OCI-LY7 (cell line): ENCODE results near the gene CCDC51. TPM values are rescaled to one million over a fixed set of nuclear protein-coding genes. Genes with fewer than 3 reads are reported as not detected.

ENCODE experiments used
- BruUV-seq: library from RNA; stranded (reverse); fragments of 400-500 nt; replicated peaks from 2 replicates; lab custom pipeline; 2021; lab: Mats Ljungman, UMichigan
- CTCF ChIA-PET: fragments of 300-600 bp; sonication (Branson Sonifier 250); formaldehyde crosslinking; loops from one replicate; lab custom pipeline; 2022; ENCODE audit warnings: antibody characterized with exemption; ENCODE audit not compliant: unreplicated experiment; lab: Charles Lee
- POLR2A ChIA-PET: fragments of 300-600 bp; sonication (Branson Sonifier 250); formaldehyde crosslinking; loops from one replicate; lab custom pipeline; 2022; ENCODE audit warnings: antibody characterized with exemption; lab: Charles Lee
- DNase-seq: peaks from one replicate; pipeline ENCODE4 v3.0.0-alpha.2; 2015; ENCODE audit warnings: low spot score
- H2AFZ ChIP-seq: fragments of 200-600 bp; sonication (generic), shearing (Covaris generic); 2 replicates; pipeline ENCODE4 v1.6.1; 2014; ENCODE audit warnings: mild to moderate bottlenecking, antibody characterized with exemption, low read length, moderate library complexity
- H3K27ac ChIP-seq: fragments of 200-600 bp; sonication (generic); 2 replicates; pipeline ENCODE4 v1.5.1; 2014; ENCODE audit warnings: mixed run types, low read depth, mild to moderate bottlenecking, moderate library complexity, low read length, inconsistent platforms; ENCODE audit not compliant: poor library complexity, severe bottlenecking
- H3K36me3 ChIP-seq: fragments of 200-600 bp; sonication (generic); 2 replicates; pipeline ENCODE4 v1.6.1; 2014; ENCODE audit warnings: mild to moderate bottlenecking, antibody characterized with exemption, low read length, moderate library complexity, mixed read lengths; ENCODE audit not compliant: insufficient read depth
- H3K4me1 ChIP-seq: fragments of 200-600 bp; sonication (generic); 2 replicates; pipeline ENCODE4 v1.5.1; 2014; ENCODE audit warnings: mild to moderate bottlenecking, low read length; ENCODE audit not compliant: insufficient read depth, poor library complexity, severe bottlenecking
- H3K4me2 ChIP-seq: fragments of 200-600 bp; sonication (generic); 2 replicates; pipeline ENCODE4 v1.6.1; 2014; ENCODE audit warnings: mild to moderate bottlenecking, low read length
- H3K4me3 ChIP-seq: fragments of 200-600 bp; sonication (generic); 2 replicates; pipeline ENCODE4 v1.5.1; 2014; ENCODE audit warnings: mild to moderate bottlenecking, low read depth, low read length; ENCODE audit not compliant: poor library complexity, severe bottlenecking
- H3K79me2 ChIP-seq: fragments of 200-600 bp; sonication (generic); 2 replicates; pipeline ENCODE4 v1.6.1; 2016; ENCODE audit warnings: low read depth, mild to moderate bottlenecking, low read length, moderate library complexity, mixed read lengths; ENCODE audit not compliant: insufficient read depth
- H3K9me2 ChIP-seq: fragments of 200-600 bp; sonication (generic); 2 replicates; pipeline ENCODE4 v1.6.1; 2016; ENCODE audit warnings: mild to moderate bottlenecking, low read length, mixed read lengths; ENCODE audit not compliant: insufficient read depth
- H3K9me3 ChIP-seq: fragments of 200-600 bp; sonication (generic); 2 replicates; pipeline ENCODE4 v1.6.1; 2014; ENCODE audit warnings: mild to moderate bottlenecking, mixed run types, low read length, mixed read lengths
- H4K20me1 ChIP-seq: fragments of 200-600 bp; sonication (generic); 2 replicates; pipeline ENCODE4 v1.6.1; 2014; ENCODE audit warnings: mild to moderate bottlenecking, antibody characterized with exemption, low read length, moderate library complexity, mixed read lengths; ENCODE audit not compliant: insufficient read depth
- CTCF ChIP-seq: fragments of 200-600 bp; sonication (generic); conservative IDR thresholded peaks from 2 replicates; pipeline ENCODE4 v1.5.1; 2014; ENCODE audit warnings: mild to moderate bottlenecking, antibody characterized with exemption, low read length, moderate library complexity, mixed read lengths
- EZH2phosphoT487 ChIP-seq: fragments of 200-600 bp; sonication (generic); IDR thresholded peaks from 2 replicates; pipeline ENCODE4 v1.6.1; 2018; ENCODE audit warnings: low read depth, borderline replicate concordance, mild to moderate bottlenecking, mixed run types, antibody characterized with exemption, low read length, moderate library complexity, mixed read lengths
- intact Hi-C: fragments of 100-400 bp; cut with micrococcal nuclease; formaldehyde crosslinking; loops from one replicate; pipeline ENCODE4 v1.10.0; 2022; ENCODE audit not compliant: unreplicated experiment
- total RNA-seq, 2 experiments: library from RNA; depleted of rRNA in 1 of 2; stranded (reverse); fragments of >200 nt in 1 of 2; shearing (Covaris generic) in 1 of 2; gene quantifications; 2 replicates each; pipeline ENCODE4 v1.2.3, GENCODE V29; 2014 to 2022

CCDC51 gene
- total RNA-seq, 2 experiments from 2014 or later: 23.0 to 24.9 TPM

DNA sequence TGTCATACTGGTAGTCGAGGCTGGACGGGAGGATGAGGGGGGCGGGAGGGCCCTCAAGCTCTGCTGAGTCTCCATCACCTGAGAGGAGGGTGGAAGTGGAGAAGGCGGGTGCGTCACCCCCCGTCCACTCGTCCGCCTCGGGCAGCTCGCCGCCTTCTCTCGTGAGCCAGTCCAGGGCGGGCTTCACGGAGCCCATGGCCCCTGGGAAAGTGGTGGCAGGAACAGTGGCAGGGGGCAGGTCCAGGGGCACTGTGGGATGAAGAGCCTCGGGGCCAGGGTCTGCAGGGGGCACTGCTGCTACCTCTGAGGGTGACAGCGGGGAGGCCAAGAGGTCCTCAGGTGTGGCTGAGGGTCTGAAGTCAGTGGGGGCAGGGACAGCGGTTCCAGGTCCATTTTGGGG, 20.3 kb downstream of the CCDC51 start:
- Histone ChIP-seq H3K4me1 (no peaks in the 10 kb centered on the region), H3K4me2 (no peak overlapping the region), H3K27ac (no peak overlapping the region), H3K36me3 (no peaks in the 10 kb centered on the region), H3K9me3 (no peaks in the 10 kb centered on the region), H3K79me2 (no peaks in the 10 kb centered on the region), H2AFZ (no peak overlapping the region), H3K4me3 (no peak overlapping the region), H3K9me2 (no peaks in the 10 kb centered on the region), H4K20me1 (no peaks in the 10 kb centered on the region)
- CTCF ChIA-PET: no interaction called here
- DNase-seq: no peak
- POLR2A ChIA-PET: interaction anchor here (0.6 kb wide), 1 partner anchor 640 kb away, joined by 3 read pairs; no protein-coding TSS in a partner anchor
- no peak for TF ChIP-seq CTCF
- TF ChIP-seq EZH2phosphoT487: no peak
- BruUV-seq: no TSS peak
- intact Hi-C loops: no loop called here

- CTCF ChIA-PET: no interaction called here
- TF ChIP-seq EZH2phosphoT487 (no peak), CTCF (no peak)
- Histone ChIP-seq H4K20me1 (no peaks in the 10 kb centered on the region), H3K36me3 (no peaks in the 10 kb centered on the region), H3K4me1 (no peaks in the 10 kb centered on the region), H3K4me3 (no peak overlapping the region), H2AFZ (no peak overlapping the region), H3K27ac (no peak overlapping the region), H3K79me2 (no peaks in the 10 kb centered on the region), H3K9me3 (no peaks in the 10 kb centered on the region), H3K4me2 (no peak overlapping the region), H3K9me2 (no peaks in the 10 kb centered on the region)
- no peak for DNase-seq
- intact Hi-C loops: no loop called here
- no TSS peak for BruUV-seq
- POLR2A ChIA-PET: interaction anchor here (0.6 to 0.9 kb wide), 3 partner anchors 12 to 640 kb away, joined by 3 read pairs; no protein-coding TSS in a partner anchor
Measured at GRCh38 chr3:48419149-48419548, 20.8 kb downstream of the CCDC51 start.

DNA sequence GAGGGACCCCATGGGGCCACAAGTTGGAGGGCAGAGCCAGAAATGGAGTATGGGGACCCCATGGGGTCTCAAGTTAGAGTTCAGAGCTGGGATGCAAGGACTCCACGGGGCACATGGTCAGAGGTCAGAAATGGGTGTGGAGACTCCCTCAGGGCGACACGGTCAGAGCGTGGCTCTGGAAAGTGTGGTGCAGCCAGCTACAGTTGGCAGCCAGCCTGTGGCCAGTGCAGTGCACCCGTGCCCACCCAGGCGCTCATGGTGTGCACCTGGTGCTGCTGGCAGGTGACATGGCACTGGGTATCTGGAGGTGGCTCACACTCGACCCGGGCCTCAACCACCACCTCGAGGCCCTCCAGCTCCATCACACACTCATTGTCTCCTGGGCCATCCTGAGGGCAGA, 21.3 kb downstream of the CCDC51 start:
- Histone ChIP-seq H3K9me3 (no peaks in the 10 kb centered on the region), H3K4me3 (no peak overlapping the region), H3K9me2 (no peaks in the 10 kb centered on the region), H2AFZ (no peak overlapping the region), H3K36me3 (no peaks in the 10 kb centered on the region), H4K20me1 (no peaks in the 10 kb centered on the region), H3K79me2 (no peaks in the 10 kb centered on the region), H3K27ac (no peak overlapping the region), H3K4me1 (peaks cover under 1% of the 10 kb centered on the region), H3K4me2 (no peak overlapping the region)
- intact Hi-C loops: no loop called here
- TF ChIP-seq CTCF (no peak), EZH2phosphoT487 (no peak)
- ChIA-PET CTCF (no interaction called here), POLR2A (interaction anchor here (0.6 to 0.9 kb wide), 3 partner anchors 11 to 114 kb away, joined by 3 to 6 read pairs (median 3); no protein-coding TSS in a partner anchor)
- no peak for DNase-seq
- no TSS peak for BruUV-seq
